IPS-18a (cell line): ENCODE data around the gene ANKRD33B.
A peak's percentile ranks its signal among the peaks of the same experiment; 100 is the strongest.
"Not testable (repeated sequence)": the region's sequence is repeated elsewhere in the genome, so short reads cannot be mapped to it uniquely, and the experiment has no call there.

Source experiments
- H3K27ac ChIP-seq: one replicate; pipeline ENCODE4 v1.5.1; 2013; ENCODE audit warnings: low read length
- H3K27me3 ChIP-seq: one replicate; pipeline ENCODE4 v1.6.1; 2013; ENCODE audit warnings: mild to moderate bottlenecking, low read length; ENCODE audit not compliant: control insufficient read depth, insufficient read depth
- H3K36me3 ChIP-seq: one replicate; pipeline ENCODE4 v1.6.1; 2013; ENCODE audit warnings: low read depth, low read length; ENCODE audit not compliant: control insufficient read depth
- H3K4me1 ChIP-seq: one replicate; pipeline ENCODE4 v1.6.1; 2013; ENCODE audit warnings: low read depth, low read length; ENCODE audit not compliant: control insufficient read depth
- H3K4me3 ChIP-seq: one replicate; pipeline ENCODE4 v1.5.1; 2013; ENCODE audit warnings: low read length
- H3K9ac ChIP-seq: one replicate; pipeline ENCODE4 v1.6.1; 2013; ENCODE audit warnings: mild to moderate bottlenecking, low read length, moderate library complexity
- H3K9me3 ChIP-seq: one replicate; pipeline ENCODE4 v1.6.1; 2013; ENCODE audit warnings: low read depth, low read length; ENCODE audit not compliant: control insufficient read depth

ANKRD33B gene

DNA sequence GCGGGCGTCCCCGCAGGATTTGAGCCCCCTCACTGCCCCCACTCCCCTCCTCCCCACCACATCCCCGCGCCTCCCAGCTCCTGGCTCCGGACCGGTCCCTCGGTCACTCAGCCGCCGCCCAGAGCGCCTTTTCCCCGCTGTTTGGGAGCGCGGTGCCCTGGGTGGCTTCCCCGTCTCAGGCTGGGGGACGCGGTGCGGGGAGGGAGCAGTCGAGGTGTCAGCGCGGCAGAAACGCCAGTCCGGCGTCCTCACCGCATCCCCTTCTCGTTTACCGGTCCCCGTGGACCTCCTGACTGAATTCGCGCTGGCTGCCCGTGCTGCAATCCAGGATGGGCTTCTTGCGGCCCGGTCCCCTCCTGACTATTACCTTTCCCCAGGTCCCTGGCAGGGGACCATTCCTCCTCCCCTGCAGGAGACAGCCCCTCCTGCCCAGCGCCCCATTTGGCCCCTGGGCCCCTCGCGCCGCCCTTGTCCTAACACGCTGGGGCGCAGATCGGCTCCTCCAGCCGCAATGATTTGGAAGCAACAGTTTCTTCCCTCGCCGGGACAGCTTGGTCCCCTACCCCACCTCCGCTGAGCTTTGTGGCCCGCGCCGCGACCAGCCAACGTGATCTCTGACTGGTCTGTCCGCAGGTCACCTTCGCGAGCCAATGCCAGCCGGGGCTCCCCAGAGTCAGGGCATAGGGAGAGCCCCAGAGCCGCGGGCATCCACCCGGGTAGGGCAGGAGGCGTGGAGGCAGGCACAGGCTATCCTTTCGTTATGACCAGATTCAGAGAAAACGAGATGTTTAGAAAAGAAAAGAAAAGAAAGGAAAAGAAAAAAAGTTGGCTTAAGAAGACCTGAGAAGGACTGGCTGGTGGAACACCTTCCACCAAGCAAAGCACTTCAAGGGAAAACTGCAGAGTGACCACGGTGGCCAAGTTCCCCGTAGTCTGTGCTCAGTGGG is 1.2 kb downstream of the ANKRD33B start:
- Histone ChIP-seq H3K36me3 (no peaks in the 10 kb centered on the region), H3K4me3 (peak overlapping the region; percentile 72), H3K9ac (no peak overlapping the region), H3K4me1 (peaks cover 8% of the 10 kb centered on the region), H3K9me3 (no peaks in the 10 kb centered on the region), H3K27ac (no peak overlapping the region), H3K27me3 (peaks cover 80% of the 10 kb centered on the region)

DNA sequence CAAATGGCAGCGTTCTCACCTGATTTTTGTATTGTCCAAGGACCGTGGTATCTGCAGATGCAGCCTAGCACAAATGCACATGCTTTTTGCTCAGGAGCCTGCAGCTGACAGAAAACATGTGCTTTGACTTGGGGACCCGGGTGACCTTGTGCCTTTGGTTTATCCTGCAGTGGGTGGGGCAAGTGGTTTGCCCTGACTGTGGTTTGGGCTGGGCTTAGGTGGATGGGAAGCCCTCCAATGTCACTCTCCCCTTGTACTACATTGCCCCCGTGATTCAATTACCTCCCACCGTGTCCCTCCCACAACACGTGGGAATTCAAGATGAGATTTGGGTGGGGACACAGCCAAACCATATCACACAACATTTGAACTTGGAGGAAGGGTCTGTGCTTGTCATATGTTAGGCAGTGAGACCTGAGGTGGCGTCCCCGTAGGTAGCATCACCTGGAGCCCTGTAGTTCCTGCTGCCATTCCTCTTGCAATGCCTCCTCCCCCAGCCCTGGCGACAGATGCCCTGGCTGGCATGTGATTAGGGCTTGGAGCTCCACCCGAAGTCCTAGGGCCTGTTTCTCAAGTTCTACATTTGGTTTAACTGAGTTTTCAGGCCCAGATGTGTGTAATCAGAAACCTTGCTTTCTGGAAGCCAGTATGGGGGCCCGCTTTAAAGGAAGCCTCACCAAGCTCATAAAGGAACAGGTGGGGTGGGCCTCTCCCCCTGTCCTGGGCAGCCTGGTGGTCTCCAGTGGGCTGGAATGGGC is 2.1 kb downstream of the ANKRD33B start:
- no peaks in the 10 kb centered on the region for H3K9me3 ChIP-seq
- peaks cover 72% of the 10 kb centered on the region for H3K27me3 ChIP-seq
- peak overlapping the region; percentile 72 for H3K4me3 ChIP-seq
- peaks cover 8% of the 10 kb centered on the region for H3K4me1 ChIP-seq
- H3K36me3 ChIP-seq, result no peaks in the 10 kb centered on the region
- no peak overlapping the region for H3K9ac ChIP-seq
- no peak overlapping the region for H3K27ac ChIP-seq

DNA sequence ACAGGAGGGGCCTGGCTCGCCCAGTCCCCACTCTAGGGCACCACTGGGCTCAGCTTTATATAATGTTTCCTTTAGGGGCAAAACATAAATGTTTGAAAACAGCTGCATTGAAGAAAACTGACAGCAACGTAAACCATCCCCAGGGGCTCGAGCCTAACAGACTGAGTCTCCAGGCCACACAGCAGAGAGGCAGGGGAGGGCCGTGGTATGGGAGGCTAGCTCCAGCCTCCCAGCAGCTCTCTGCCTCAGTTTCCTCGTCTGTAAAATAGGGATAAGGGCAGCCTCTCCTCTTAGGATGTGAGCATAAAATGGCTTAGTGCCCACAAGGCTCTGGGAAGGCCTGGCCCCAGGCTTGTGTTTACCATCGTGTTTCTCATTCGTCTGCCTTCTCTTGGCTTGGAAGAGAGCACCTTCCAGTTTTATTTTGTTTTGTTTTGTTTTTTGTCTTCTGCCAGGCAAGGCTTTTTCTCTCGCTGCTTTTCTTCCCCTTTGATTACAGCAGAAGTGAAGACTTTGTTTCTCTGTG is 2.7 kb downstream of the ANKRD33B start:
- no peak overlapping the region for H3K27ac ChIP-seq
- no peaks in the 10 kb centered on the region for H3K9me3 ChIP-seq
- no peak overlapping the region for H3K4me3 ChIP-seq
- H3K9ac ChIP-seq, result no peak overlapping the region
- H3K27me3 ChIP-seq, result peaks cover 65% of the 10 kb centered on the region
- peaks cover 8% of the 10 kb centered on the region for H3K4me1 ChIP-seq
- no peaks in the 10 kb centered on the region for H3K36me3 ChIP-seq

GRCh38 chr5:10567121-10567591 is 3.3 kb downstream of the ANKRD33B start:
- Histone ChIP-seq H3K27ac (no peak overlapping the region), H3K4me3 (no peak overlapping the region), H3K36me3 (no peaks in the 10 kb centered on the region), H3K4me1 (peaks cover 8% of the 10 kb centered on the region), H3K27me3 (peaks cover 60% of the 10 kb centered on the region), H3K9me3 (no peaks in the 10 kb centered on the region), H3K9ac (no peak overlapping the region)

- H3K9ac ChIP-seq, result no peak overlapping the region
- H3K27ac ChIP-seq, result no peak overlapping the region
- no peak overlapping the region for H3K4me3 ChIP-seq
- peaks cover 8% of the 10 kb centered on the region for H3K4me1 ChIP-seq
- H3K36me3 ChIP-seq, result no peaks in the 10 kb centered on the region
- no peaks in the 10 kb centered on the region for H3K9me3 ChIP-seq
- H3K27me3 ChIP-seq, result peaks cover 53% of the 10 kb centered on the region
These were observed 4.0 kb downstream of the ANKRD33B start for GRCh38 chr5:10567781-10568321.

- H3K9me3 ChIP-seq, H3K4me1 ChIP-seq, H3K9ac ChIP-seq, H3K36me3 ChIP-seq, H3K27ac ChIP-seq, H3K4me3 ChIP-seq: not testable (repeated sequence)
- H3K27me3 ChIP-seq, result peaks cover 31% of the 10 kb centered on the region
These were observed 6.7 kb downstream of the ANKRD33B start for GRCh38 chr5:10570540-10570939.

- no peak overlapping the region for H3K27ac ChIP-seq
- peaks cover 12% of the 10 kb centered on the region for H3K27me3 ChIP-seq
- H3K4me1 ChIP-seq, result no peaks in the 10 kb centered on the region
- H3K36me3 ChIP-seq, result no peaks in the 10 kb centered on the region
- no peaks in the 10 kb centered on the region for H3K9me3 ChIP-seq
- H3K9ac ChIP-seq, result no peak overlapping the region
- no peak overlapping the region for H3K4me3 ChIP-seq
These were observed 8.6 kb downstream of the ANKRD33B start for GRCh38 chr5:10572451-10572850.

- Histone ChIP-seq H3K4me1 (no peaks in the 10 kb centered on the region), H3K27ac (no peak overlapping the region), H3K4me3 (no peak overlapping the region), H3K9ac (no peak overlapping the region), H3K27me3 (peaks cover under 1% of the 10 kb centered on the region), H3K36me3 (no peaks in the 10 kb centered on the region), H3K9me3 (no peaks in the 10 kb centered on the region)
These were observed 9.7 kb downstream of the ANKRD33B start for GRCh38 chr5:10573487-10574145.

- not testable (repeated sequence) for H3K27me3 ChIP-seq, H3K4me1 ChIP-seq
These were observed 11.0 kb downstream of the ANKRD33B start for GRCh38 chr5:10574879-10575278.

GRCh38 chr5:10576121-10576789 is 12.4 kb downstream of the ANKRD33B start:
- Histone ChIP-seq H3K4me3 (no peak overlapping the region), H3K9ac (no peak overlapping the region), H3K36me3 (no peaks in the 10 kb centered on the region), H3K27ac (no peak overlapping the region), H3K4me1 (no peaks in the 10 kb centered on the region), H3K9me3 (no peaks in the 10 kb centered on the region), H3K27me3 (no peaks in the 10 kb centered on the region)

More at GRCh38 chr5:10574879-10575278, 11.0 kb downstream of the ANKRD33B start:
- H3K4me3 ChIP-seq, H3K9ac ChIP-seq, H3K27ac ChIP-seq, H3K9me3 ChIP-seq, H3K36me3 ChIP-seq: not testable (repeated sequence)
